LHCN-M2 (cell line): ENCODE measurements around the gene EHD4. TPM values are rescaled to one million over a fixed set of nuclear protein-coding genes. Genes with fewer than 3 reads are reported as not detected.

ENCODE experiments used
- DNase-seq: peaks from one replicate; pipeline ENCODE4 v3.0.0-alpha.2; 2012; ENCODE audit warnings: low read depth
- total RNA-seq: library from RNA; depleted of rRNA; stranded (reverse); fragments of >200 nt; gene quantifications from 2 replicates; pipeline ENCODE4 v1.2.3, GENCODE V29; 2014

EHD4 gene
- total RNA-seq, 1 experiment from 2014 or later: 19.8 TPM

GRCh38 chr15:41980654-41981323 lies 8.4 kb upstream of the EHD4 start:
- DNase-seq: no peak

- no peak for DNase-seq
Observed at GRCh38 chr15:41979493-41980266, 7.3 kb upstream of the EHD4 start.

- no peak for DNase-seq
Observed at GRCh38 chr15:41978534-41978933, 6.2 kb upstream of the EHD4 start.

GRCh38 chr15:41977757-41978383 lies 5.5 kb upstream of the EHD4 start:
- DNase-seq: no peak

GRCh38 chr15:41975669-41976068 lies 3.3 kb upstream of the EHD4 start:
- DNase-seq: no peak

GRCh38 chr15:41974041-41974440 lies 1.7 kb upstream of the EHD4 start:
- DNase-seq: no peak

- DNase-seq: no peak
Observed at GRCh38 chr15:41971895-41972252, 483 bp downstream of the EHD4 start.

- peak; percentile 50 for DNase-seq
Observed at GRCh38 chr15:41971089-41971894, 1.1 kb downstream of the EHD4 start.

GRCh38 chr15:41970456-41970855 lies 1.9 kb downstream of the EHD4 start:
- DNase-seq: no peak

- DNase-seq: no peak
Observed at GRCh38 chr15:41969851-41970431, 2.4 kb downstream of the EHD4 start.

- DNase-seq: no peak
Observed at GRCh38 chr15:41968701-41969100, 3.7 kb downstream of the EHD4 start.

- peak; percentile 56 for DNase-seq
Observed at GRCh38 chr15:41967506-41968206, 4.7 kb downstream of the EHD4 start.

- no peak for DNase-seq
Observed at GRCh38 chr15:41966920-41967465, 5.4 kb downstream of the EHD4 start.

- no peak for DNase-seq
Observed at GRCh38 chr15:41966414-41966812, 5.9 kb downstream of the EHD4 start.

GRCh38 chr15:41965441-41966413 lies 6.6 kb downstream of the EHD4 start:
- DNase-seq: no peak

- DNase-seq: no peak
Observed at GRCh38 chr15:41961595-41962202, 10.7 kb downstream of the EHD4 start.

GRCh38 chr15:41961001-41961518 lies 11.3 kb downstream of the EHD4 start:
- DNase-seq: no peak

- DNase-seq: no peak
Observed at GRCh38 chr15:41958002-41958420, 14.3 kb downstream of the EHD4 start.
